Mesendoderm (in vitro differentiated cells): ENCODE data around the gene PSME3IP1.
"Not testable (repeated sequence)": the region's sequence is repeated elsewhere in the genome, so short reads cannot be mapped to it uniquely, and the experiment has no call there.

Source experiments
- DNase-seq: peaks from one replicate; pipeline ENCODE4 v3.0.0; 2013
- H2AK5ac ChIP-seq: 2 replicates; pipeline ENCODE4 v1.6.1; 2013; ENCODE audit warnings: low read length, inconsistent platforms
- H2BK120ac ChIP-seq: 2 replicates; pipeline ENCODE4 v1.6.1; 2013; ENCODE audit warnings: low read depth, mild to moderate bottlenecking, low read length, moderate library complexity, mixed read lengths
- H2BK15ac ChIP-seq: replicated peaks from 2 replicates; pipeline ENCODE4 v1.6.1; 2013; ENCODE audit warnings: low read depth, mild to moderate bottlenecking, moderate library complexity
- H2BK5ac ChIP-seq: 2 replicates; pipeline ENCODE4 v1.6.1; 2013; ENCODE audit warnings: low read length, inconsistent platforms
- H3K18ac ChIP-seq: 2 replicates; pipeline ENCODE4 v1.6.1; 2013; ENCODE audit warnings: mild to moderate bottlenecking, low read length, mixed read lengths
- H3K23ac ChIP-seq: one replicate; pipeline ENCODE4 v1.6.1; 2013; ENCODE audit warnings: low read length
- H3K27ac ChIP-seq: 2 replicates; pipeline ENCODE4 v1.5.1; 2013; ENCODE audit warnings: low read depth, mild to moderate bottlenecking, inconsistent platforms, low read length, moderate library complexity
- H3K27me3 ChIP-seq: 2 replicates; pipeline ENCODE4 v1.6.1; 2013; ENCODE audit warnings: low read length, control low read depth, mild to moderate bottlenecking, inconsistent platforms; ENCODE audit not compliant: insufficient read depth, poor library complexity
- H3K36me3 ChIP-seq: 2 replicates; pipeline ENCODE4 v1.6.1; 2013; ENCODE audit warnings: low read length, inconsistent platforms; ENCODE audit not compliant: control insufficient read depth, insufficient read depth
- H3K4ac ChIP-seq: one replicate; pipeline ENCODE4 v1.6.1; 2013; ENCODE audit warnings: low read depth, mild to moderate bottlenecking, low read length, moderate library complexity
- H3K4me1 ChIP-seq: 2 replicates; pipeline ENCODE4 v1.6.1; 2013; ENCODE audit warnings: low read depth, low read length, inconsistent platforms; ENCODE audit not compliant: control insufficient read depth
- H3K4me2 ChIP-seq: 2 replicates; pipeline ENCODE4 v1.6.1; 2013; ENCODE audit warnings: low read length
- H3K4me3 ChIP-seq: 2 replicates; pipeline ENCODE4 v1.5.1; 2013; ENCODE audit warnings: mild to moderate bottlenecking, low read length
- H3K56ac ChIP-seq: one replicate; pipeline ENCODE4 v1.6.1; 2013; ENCODE audit warnings: low read length
- H3K79me1 ChIP-seq: 2 replicates; pipeline ENCODE4 v1.6.1; 2013; ENCODE audit warnings: low read length, inconsistent platforms
- H3K79me2 ChIP-seq: 2 replicates; pipeline ENCODE4 v1.6.1; 2013; ENCODE audit warnings: mild to moderate bottlenecking, low read length; ENCODE audit not compliant: control insufficient read depth, insufficient read depth
- H3K9ac ChIP-seq: 2 replicates; pipeline ENCODE4 v1.6.1; 2013; ENCODE audit warnings: low read length, inconsistent platforms
- H4K5ac ChIP-seq: one replicate; pipeline ENCODE4 v1.6.1; 2013; ENCODE audit warnings: low read length
- H4K8ac ChIP-seq: one replicate; pipeline ENCODE4 v1.6.1; 2013; ENCODE audit warnings: low read depth, mild to moderate bottlenecking, control low read depth, low read length, moderate library complexity
- WGBS: extraction: QIAGEN DNeasy Blood & Tissue Kit; methylation state at CpG from one replicate; pipeline ENCODE4 v1.1.7; 2013; ENCODE audit warnings: low lambda C conversion rate, missing lambda C conversion rate; ENCODE audit not compliant: insufficient coverage; ENCODE audit errors: extremely low coverage; 5-methylcytosine and 5-hydroxymethylcytosine counted together

Gene PSME3IP1

DNA sequence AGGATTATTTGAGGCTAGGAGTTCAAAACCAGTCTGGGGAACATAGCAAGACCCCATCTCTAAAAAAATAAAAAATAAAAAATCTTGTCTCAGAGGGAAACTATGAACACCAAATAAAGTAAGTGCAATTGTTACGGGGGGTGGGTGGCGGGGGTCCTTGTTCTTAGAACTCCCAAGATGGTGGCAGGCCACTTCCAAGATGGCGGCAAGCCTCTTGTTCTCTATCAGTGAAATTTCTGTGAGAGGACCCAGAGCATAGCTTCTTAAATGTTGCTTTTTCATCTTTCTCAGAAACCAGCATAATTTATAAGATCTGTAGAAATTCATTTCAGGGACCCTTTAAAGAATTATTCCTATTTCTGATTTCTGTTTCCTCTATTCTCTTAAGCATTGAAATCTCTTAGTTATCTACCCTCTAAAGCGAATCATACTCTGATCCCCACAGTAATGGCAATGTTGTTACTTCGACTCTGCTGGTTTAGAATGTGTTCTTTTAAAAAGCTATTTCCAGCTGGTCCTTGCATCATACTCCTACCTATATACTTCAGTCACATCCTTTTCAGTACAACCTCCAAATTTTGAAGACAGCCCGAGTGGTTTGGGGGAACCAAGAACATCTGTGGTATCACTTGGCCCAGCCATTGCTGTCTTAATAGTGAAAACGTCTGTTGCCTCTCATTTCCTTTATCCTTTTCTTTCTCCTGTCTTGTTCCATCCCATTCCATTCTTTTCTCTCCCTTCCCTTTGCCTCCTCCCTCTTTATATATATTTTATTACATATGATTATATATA lies 16.5 kb upstream of the PSME3IP1 start:
- Histone ChIP-seq H3K23ac (no peak overlapping the region), H2BK5ac (no peak overlapping the region), H3K4me1 (no peaks in the 10 kb centered on the region), H2BK15ac (no peak overlapping the region), H3K79me1 (no peaks in the 10 kb centered on the region), H3K27ac (no peak overlapping the region), H4K8ac (no peak overlapping the region), H3K9ac (no peak overlapping the region), H3K27me3 (no peaks in the 10 kb centered on the region), H3K4me3 (no peak overlapping the region), H3K18ac (no peak overlapping the region), H3K56ac (no peak overlapping the region), H2AK5ac (no peak overlapping the region), H4K5ac (no peak overlapping the region), H3K4me2 (no peak overlapping the region), H3K4ac (no peak overlapping the region), H3K36me3 (no peaks in the 10 kb centered on the region), H2BK120ac (no peak overlapping the region), H3K79me2 (no peaks in the 10 kb centered on the region)
- no peak for DNase-seq
- WGBS, result no CpG with 5 or more reads among the region's 7 CpGs

DNA sequence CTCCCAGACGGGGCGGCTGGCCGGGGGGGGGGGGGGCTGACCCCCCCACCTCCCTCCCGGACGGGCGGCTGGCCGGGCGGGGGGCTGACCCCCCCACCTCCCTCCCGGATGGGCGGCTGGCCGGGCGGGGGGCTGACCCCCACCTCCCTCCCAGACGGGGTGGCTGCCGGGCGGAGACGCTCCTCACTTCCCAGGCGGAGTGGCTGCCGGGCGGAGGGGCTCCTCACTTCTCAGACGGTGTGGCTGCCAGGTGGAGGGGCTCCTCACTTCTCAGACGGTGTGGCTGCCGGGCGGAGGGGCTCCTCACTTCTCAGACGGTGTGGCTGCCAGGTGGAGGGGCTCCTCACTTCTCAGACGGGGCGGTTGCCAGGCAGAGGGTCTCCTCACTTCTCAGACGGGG lies 15.1 kb upstream of the PSME3IP1 start:
- H3K23ac ChIP-seq, H3K27me3 ChIP-seq, H3K9ac ChIP-seq, H3K4me2 ChIP-seq, H3K79me2 ChIP-seq, H3K36me3 ChIP-seq, DNase-seq, H3K56ac ChIP-seq, H3K79me1 ChIP-seq, H3K4me1 ChIP-seq, H3K4me3 ChIP-seq, H2BK5ac ChIP-seq, H2BK120ac ChIP-seq, H3K18ac ChIP-seq, H2AK5ac ChIP-seq, H3K27ac ChIP-seq, H3K4ac ChIP-seq, H4K5ac ChIP-seq, H2BK15ac ChIP-seq, H4K8ac ChIP-seq: not testable (repeated sequence)
- no CpG with 5 or more reads among the region's 27 CpGs for WGBS

DNA sequence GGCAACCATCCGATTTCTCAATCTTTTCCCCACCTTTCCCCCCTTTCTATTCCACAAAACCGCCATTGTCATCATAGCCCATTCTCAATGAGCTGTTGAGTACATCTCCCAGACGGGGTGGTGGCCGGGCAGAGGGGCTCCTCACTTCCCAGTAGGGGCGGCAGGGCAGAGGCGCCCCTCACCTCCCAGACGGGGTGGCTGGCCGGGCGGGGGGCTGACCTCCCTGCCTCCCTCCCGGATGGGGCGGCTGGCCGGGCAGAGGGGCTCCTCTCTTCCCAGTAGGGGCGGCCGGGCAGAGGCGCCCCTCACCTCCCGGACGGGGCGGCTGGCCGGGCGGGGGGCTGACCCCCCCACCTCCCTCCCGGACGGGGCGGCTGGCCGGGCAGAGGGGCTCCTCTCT lies 14.5 kb upstream of the PSME3IP1 start:
- H2BK5ac ChIP-seq, H2AK5ac ChIP-seq, H3K4me2 ChIP-seq: not testable (repeated sequence)

DNA sequence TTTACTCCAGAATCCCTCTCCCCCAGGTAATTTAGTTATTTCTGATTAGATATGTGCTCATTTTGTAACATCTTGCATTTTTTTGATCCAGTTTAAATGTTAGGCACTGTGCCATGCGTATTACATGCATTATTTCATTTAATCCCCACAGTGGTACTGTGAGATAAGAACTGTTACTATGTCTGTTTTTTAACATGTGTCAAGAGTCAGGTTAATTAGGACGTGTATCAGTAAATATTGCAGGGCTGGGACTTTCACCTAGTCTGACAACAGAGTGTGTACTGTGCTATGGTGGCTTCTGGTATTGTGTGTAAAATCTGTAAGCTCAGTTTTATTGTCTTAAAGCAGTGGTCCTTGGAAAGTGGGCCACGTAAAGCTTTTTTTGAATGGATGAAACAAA lies 10.9 kb upstream of the PSME3IP1 start:
- no peak overlapping the region for H3K4me2 ChIP-seq
- no peaks in the 10 kb centered on the region for H3K4me1 ChIP-seq
- no peak overlapping the region for H4K8ac ChIP-seq
- H3K4ac ChIP-seq, result no peak overlapping the region
- no peak overlapping the region for H2BK15ac ChIP-seq
- no peak overlapping the region for H2BK120ac ChIP-seq
- DNase-seq, result no peak
- H3K56ac ChIP-seq, result no peak overlapping the region
- H3K27me3 ChIP-seq, result no peaks in the 10 kb centered on the region
- no peak overlapping the region for H2AK5ac ChIP-seq
- H3K23ac ChIP-seq, result no peak overlapping the region
- no CpG with 5 or more reads among the region's 3 CpGs for whole genome bisulfite sequencing
- H3K36me3 ChIP-seq, result no peaks in the 10 kb centered on the region
- no peak overlapping the region for H4K5ac ChIP-seq
- H3K9ac ChIP-seq, result no peak overlapping the region
- peaks cover 3% of the 10 kb centered on the region for H3K79me2 ChIP-seq
- H3K4me3 ChIP-seq, result no peak overlapping the region
- no peak overlapping the region for H3K27ac ChIP-seq
- peaks cover 6% of the 10 kb centered on the region for H3K79me1 ChIP-seq
- no peak overlapping the region for H3K18ac ChIP-seq
- no peak overlapping the region for H2BK5ac ChIP-seq

More for the DNA sequence above, 14.5 kb upstream of the PSME3IP1 start:
- H3K18ac ChIP-seq, H3K27me3 ChIP-seq, H3K4me1 ChIP-seq, H3K4ac ChIP-seq, H4K8ac ChIP-seq, H3K56ac ChIP-seq, H3K4me3 ChIP-seq, H3K79me2 ChIP-seq, H3K27ac ChIP-seq, H3K9ac ChIP-seq, H2BK120ac ChIP-seq, H3K36me3 ChIP-seq, H2BK15ac ChIP-seq, H3K79me1 ChIP-seq, H3K23ac ChIP-seq, H4K5ac ChIP-seq, DNase-seq: not testable (repeated sequence)
- WGBS, result no CpG with 5 or more reads among the region's 24 CpGs

DNA sequence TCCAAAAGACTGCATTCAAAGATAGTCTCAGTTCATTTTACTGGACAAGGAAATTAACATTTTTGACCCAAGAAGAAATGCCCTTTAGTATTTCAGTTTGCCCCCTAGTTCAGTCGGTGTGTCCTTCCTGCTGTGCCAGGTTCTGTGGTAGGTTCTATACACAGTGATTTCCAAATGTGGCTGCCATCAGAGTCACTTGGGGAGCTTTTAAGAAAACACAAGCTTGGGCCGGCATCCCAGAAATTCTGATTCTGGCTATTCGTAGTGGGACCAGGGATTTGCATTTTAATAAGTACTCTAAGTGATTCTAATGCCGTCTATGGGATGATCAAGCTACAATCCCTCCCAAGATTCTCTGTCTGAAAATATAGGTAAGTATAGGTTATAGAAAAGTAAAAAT lies 10.4 kb upstream of the PSME3IP1 start:
- WGBS, result no CpG with 5 or more reads among the region's 4 CpGs
- H2BK15ac ChIP-seq, result no peak overlapping the region

DNA sequence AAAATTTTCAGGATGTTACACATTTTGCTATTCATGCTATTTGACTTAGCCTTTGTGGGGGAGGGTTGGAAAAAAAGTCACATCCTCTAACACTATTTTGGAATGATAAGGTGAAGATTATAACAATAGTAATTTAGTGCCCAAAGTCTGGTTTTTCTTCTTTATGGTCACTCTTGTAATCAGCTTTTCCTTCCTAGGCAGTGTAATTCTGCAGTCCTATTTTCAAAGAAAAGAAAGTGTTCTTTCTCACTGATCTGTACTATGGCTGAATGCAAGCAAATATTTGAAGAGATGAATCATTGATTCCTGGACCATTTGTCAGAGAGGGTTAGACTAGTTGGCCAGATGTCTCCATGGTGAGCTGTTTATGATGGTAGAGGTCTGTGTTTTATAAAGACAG lies 8.7 kb upstream of the PSME3IP1 start:
- Histone ChIP-seq H3K4me3 (no peak overlapping the region), H3K27me3 (no peaks in the 10 kb centered on the region), H2BK5ac (no peak overlapping the region), H4K5ac (no peak overlapping the region), H3K79me1 (peaks cover 7% of the 10 kb centered on the region), H3K79me2 (peaks cover 11% of the 10 kb centered on the region), H3K23ac (no peak overlapping the region), H3K18ac (no peak overlapping the region), H3K4me1 (no peaks in the 10 kb centered on the region), H3K56ac (no peak overlapping the region), H2AK5ac (no peak overlapping the region), H3K4me2 (no peak overlapping the region), H3K27ac (no peak overlapping the region), H2BK15ac (no peak overlapping the region), H3K9ac (no peak overlapping the region), H2BK120ac (no peak overlapping the region), H3K4ac (no peak overlapping the region), H3K36me3 (no peaks in the 10 kb centered on the region), H4K8ac (no peak overlapping the region)
- peak; percentile 26 for DNase-seq

More for the DNA sequence above, 10.4 kb upstream of the PSME3IP1 start:
- no peaks in the 10 kb centered on the region for H3K27me3 ChIP-seq
- no peaks in the 10 kb centered on the region for H3K4me1 ChIP-seq
- DNase-seq, result no peak
- H3K27ac ChIP-seq, result no peak overlapping the region
- no peak overlapping the region for H2BK5ac ChIP-seq
- H3K4me2 ChIP-seq, result no peak overlapping the region
- H3K36me3 ChIP-seq, result no peaks in the 10 kb centered on the region
- no peak overlapping the region for H4K5ac ChIP-seq
- H2BK120ac ChIP-seq, result no peak overlapping the region
- no peak overlapping the region for H3K18ac ChIP-seq
- no peak overlapping the region for H2AK5ac ChIP-seq
- no peak overlapping the region for H4K8ac ChIP-seq
- no peak overlapping the region for H3K56ac ChIP-seq
- H3K9ac ChIP-seq, result no peak overlapping the region
- no peak overlapping the region for H3K4ac ChIP-seq
- no peak overlapping the region for H3K4me3 ChIP-seq
- H3K23ac ChIP-seq, result no peak overlapping the region
- peaks cover 4% of the 10 kb centered on the region for H3K79me2 ChIP-seq
- H3K79me1 ChIP-seq, result peaks cover 7% of the 10 kb centered on the region
